ENCODE measurements around the gene ENTPD3. TPM values are rescaled to one million over a fixed set of nuclear protein-coding genes. Genes with fewer than 3 reads are reported as not detected.

ENTPD3 gene
- total and polyA plus RNA-seq, 2 donors from 2014 or later, result 1.1 TPM

DNA sequence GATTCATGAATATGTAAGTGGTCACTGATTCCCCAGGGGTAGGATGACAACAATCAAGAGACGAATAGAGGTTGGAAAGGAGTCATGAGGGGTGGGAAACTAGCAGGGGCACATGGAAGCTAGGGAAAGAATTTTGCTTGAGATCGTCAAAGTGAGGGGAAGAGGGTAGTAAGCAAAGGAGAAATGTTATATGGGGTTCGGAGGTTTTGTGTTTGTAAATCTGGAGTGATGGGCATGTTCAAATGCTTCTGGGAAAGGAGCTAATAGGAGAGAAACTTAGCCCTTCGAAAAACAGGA, 78.1 kb downstream of the ENTPD3 start:
- Histone ChIP-seq H3K27ac (ENCODE audit: low read depth in 2 of 2, low read length in 2 of 2) (no peak overlapping the region), H3K27me3 (ENCODE audit: control insufficient read depth, insufficient read depth, low read length) (no peaks in the 10 kb centered on the region), H3K36me3 (ENCODE audit: control insufficient read depth in 2 of 3, insufficient read depth in 3 of 3, low read length in 3 of 3) (peaks cover 4 to 30% (median 20%) of the 10 kb centered on the region in 3 donors), H3K4me1 (ENCODE audit: control insufficient read depth in 2 of 3, insufficient read depth in 2 of 3, low read depth in 1 of 3, low read length in 3 of 3) (no peaks in the 10 kb centered on the region), H3K4me3 (ENCODE audit: low read length in 3 of 3) (no peak overlapping the region), H3K9ac (ENCODE audit: low read length in 3 of 3) (no peak overlapping the region), H3K9me3 (ENCODE audit: control insufficient read depth in 2 of 3, insufficient read depth in 1 of 3, low read length in 3 of 3) (no peaks in the 10 kb centered on the region)
- intact Hi-C loops (cut with DNase I), result no loop called here
- no peak for DNase-seq
- no peak for TF ChIP-seq CTCF (IDR thresholded peaks at IDR 0.05; ENCODE audit: borderline replicate concordance, extremely low read depth, insufficient read depth)
- FAIRE-seq, result no peak

GRCh38 chr3:40465456-40465855, 78.5 kb downstream of the ENTPD3 start:
- Histone ChIP-seq H3K36me3 (ENCODE audit: control insufficient read depth in 2 of 3, insufficient read depth in 3 of 3, low read length in 3 of 3) (peaks cover 4 to 27% (median 20%) of the 10 kb centered on the region in 3 donors), H3K9ac (ENCODE audit: low read length in 3 of 3) (no peak overlapping the region)
- FAIRE-seq, result no peak

GRCh38 chr3:40468018-40468417, 81.0 kb downstream of the ENTPD3 start:
- H3K36me3 ChIP-seq (ENCODE audit: control insufficient read depth in 2 of 3, insufficient read depth in 3 of 3, low read length in 3 of 3), result peaks cover 2 to 19% (median 18%) of the 10 kb centered on the region in 3 donors
- H3K4me3 ChIP-seq (ENCODE audit: low read length in 3 of 3), result no peak overlapping the region
- no peak for FAIRE-seq
- no peak overlapping the region for H3K9ac ChIP-seq (ENCODE audit: low read length in 3 of 3)
- H3K9me3 ChIP-seq (ENCODE audit: control insufficient read depth in 2 of 3, insufficient read depth in 1 of 3, low read length in 3 of 3), result no peaks in the 10 kb centered on the region
- H3K27me3 ChIP-seq (ENCODE audit: control insufficient read depth, insufficient read depth, low read length), result no peaks in the 10 kb centered on the region
- H3K4me1 ChIP-seq (ENCODE audit: control insufficient read depth in 2 of 3, insufficient read depth in 2 of 3, low read depth in 1 of 3, low read length in 3 of 3), result no peaks in the 10 kb centered on the region
- intact Hi-C loops (cut with DNase I), result no loop called here
- TF ChIP-seq CTCF (IDR thresholded peaks at IDR 0.05; ENCODE audit: borderline replicate concordance, extremely low read depth, insufficient read depth), result no peak
- no peak overlapping the region for H3K27ac ChIP-seq (ENCODE audit: low read depth in 2 of 2, low read length in 2 of 2)
- DNase-seq, result no peak

More at GRCh38 chr3:40465456-40465855, 78.5 kb downstream of the ENTPD3 start:
- no peak for DNase-seq
- no peak for TF ChIP-seq CTCF (IDR thresholded peaks at IDR 0.05; ENCODE audit: borderline replicate concordance, extremely low read depth, insufficient read depth)
- Histone ChIP-seq H3K27ac (ENCODE audit: low read depth in 2 of 2, low read length in 2 of 2) (no peak overlapping the region), H3K4me3 (ENCODE audit: low read length in 3 of 3) (no peak overlapping the region), H3K9me3 (ENCODE audit: control insufficient read depth in 2 of 3, insufficient read depth in 1 of 3, low read length in 3 of 3) (no peaks in the 10 kb centered on the region), H3K4me1 (ENCODE audit: control insufficient read depth in 2 of 3, insufficient read depth in 2 of 3, low read depth in 1 of 3, low read length in 3 of 3) (no peaks in the 10 kb centered on the region), H3K27me3 (ENCODE audit: control insufficient read depth, insufficient read depth, low read length) (no peaks in the 10 kb centered on the region)
- intact Hi-C loops (cut with DNase I), result no loop called here

GRCh38 chr3:40470701-40471100, 83.7 kb downstream of the ENTPD3 start:
- intact Hi-C loops (cut with DNase I), result no loop called here
- Histone ChIP-seq H3K36me3 (ENCODE audit: control insufficient read depth in 2 of 3, insufficient read depth in 3 of 3, low read length in 3 of 3) (peaks cover 0 to 5% (median 0%) of the 10 kb centered on the region in 3 donors), H3K9me3 (ENCODE audit: control insufficient read depth in 2 of 3, insufficient read depth in 1 of 3, low read length in 3 of 3) (no peaks in the 10 kb centered on the region), H3K27me3 (ENCODE audit: control insufficient read depth, insufficient read depth, low read length) (no peaks in the 10 kb centered on the region), H3K4me3 (ENCODE audit: low read length in 3 of 3) (no peak overlapping the region), H3K9ac (ENCODE audit: low read length in 3 of 3) (no peak overlapping the region), H3K27ac (ENCODE audit: low read depth in 2 of 2, low read length in 2 of 2) (no peak overlapping the region), H3K4me1 (ENCODE audit: control insufficient read depth in 2 of 3, insufficient read depth in 2 of 3, low read depth in 1 of 3, low read length in 3 of 3) (no peaks in the 10 kb centered on the region)
- no peak for DNase-seq
- FAIRE-seq, result no peak
- no peak for TF ChIP-seq CTCF (IDR thresholded peaks at IDR 0.05; ENCODE audit: borderline replicate concordance, extremely low read depth, insufficient read depth)

All from kidney (tissue), 14 donors.